CD4-positive, alpha-beta memory T cell (primary cell): ENCODE results near the gene MRPL37. TPM values are rescaled to one million over a fixed set of nuclear protein-coding genes. Genes with fewer than 3 reads are reported as not detected.

Experiments used
- CTCF ChIA-PET: fragments of 350-600 bp; sonication (Branson Sonifier 250); formaldehyde crosslinking; loops from one replicate; lab custom pipeline; 2021; ENCODE audit warnings: inconsistent platforms; ENCODE audit not compliant: partially characterized antibody; lab: Charles Lee
- POLR2A ChIA-PET: fragments of 350-600 bp; sonication (Branson Sonifier 250); formaldehyde crosslinking; loops from one replicate; lab custom pipeline; 2021; ENCODE audit not compliant: partially characterized antibody; lab: Charles Lee
- DNase-seq, 5 donors: peaks; one replicate each; pipeline versions ENCODE4 v3.0.0 to v3.0.0-alpha.2; 2020 to 2022; ENCODE audit warnings: mixed read lengths in 1 of 5
- H3K27ac ChIP-seq: one replicate; pipeline ENCODE4 v1.7.0; 2013; ENCODE audit warnings: low read depth, low read length
- H3K27me3 ChIP-seq: 2 replicates; pipeline ENCODE4 v1.7.0; 2013; ENCODE audit warnings: mild to moderate bottlenecking, low read length, moderate library complexity; ENCODE audit not compliant: insufficient read depth
- H3K36me3 ChIP-seq: 2 replicates; pipeline ENCODE4 v1.7.0; 2013; ENCODE audit warnings: mild to moderate bottlenecking, low read length, moderate library complexity; ENCODE audit not compliant: insufficient read depth
- H3K4me1 ChIP-seq: 2 replicates; pipeline ENCODE4 v1.7.0; 2013; ENCODE audit warnings: mild to moderate bottlenecking, low read length, moderate library complexity; ENCODE audit not compliant: insufficient read depth
- H3K4me3 ChIP-seq, 2 donors: one replicate each; pipeline ENCODE4 v1.7.0; 2013; ENCODE audit warnings: low read length in 2 of 2, mild to moderate bottlenecking in 1 of 2
- H3K9me3 ChIP-seq, 2 donors: one replicate each; pipeline ENCODE4 v1.7.0; 2013; ENCODE audit warnings: low read length in 2 of 2, control low read depth in 1 of 2; ENCODE audit not compliant: control insufficient read depth in 1 of 2
- H3K27ac Mint-ChIP-seq, 7 donors: one replicate each; pipeline ENCODE4 v1.8.0; 2020 to 2021; ENCODE audit warnings: mixed read lengths in 7 of 7, mild to moderate bottlenecking in 6 of 7, inconsistent platforms in 3 of 7, moderate library complexity in 3 of 7
- H3K27me3 Mint-ChIP-seq, 2 donors: one replicate each; pipeline ENCODE4 v1.8.0; 2020 to 2021; ENCODE audit warnings: mixed read lengths in 2 of 2
- H3K36me3 Mint-ChIP-seq, 2 donors: one replicate each; pipeline ENCODE4 v1.8.0; 2020 to 2021; ENCODE audit warnings: mixed read lengths in 2 of 2, inconsistent platforms in 1 of 2, mild to moderate bottlenecking in 1 of 2
- H3K4me1 Mint-ChIP-seq, 4 donors: one replicate each; pipeline ENCODE4 v1.8.0; 2020 to 2021; ENCODE audit warnings: mixed read lengths in 4 of 4, mild to moderate bottlenecking in 1 of 4
- H3K4me3 Mint-ChIP-seq, 8 donors: one replicate each; pipeline ENCODE4 v1.8.0; 2020 to 2021; ENCODE audit warnings: mixed read lengths in 8 of 8, mild to moderate bottlenecking in 7 of 8, moderate library complexity in 6 of 8, inconsistent platforms in 3 of 8
- H3K9me3 Mint-ChIP-seq, 8 donors: one replicate each; pipeline ENCODE4 v1.8.0; 2020 to 2021; ENCODE audit warnings: mixed read lengths in 8 of 8, mild to moderate bottlenecking in 5 of 8, inconsistent platforms in 3 of 8, moderate library complexity in 1 of 8
- intact Hi-C: fragments of 100-400 bp; cut with micrococcal nuclease; formaldehyde crosslinking; loops from one replicate; pipeline ENCODE4 v1.15.1; 2023
- polyA plus RNA-seq, 2 donors: library from polyadenylated mRNA; unstranded; fragments of 300-500 nt; fragmentation: Illumina TruSeq; gene quantifications; one replicate each; pipeline ENCODE4 v1.2.3, GENCODE V29; 2021
- total RNA-seq, 2 experiments: library from RNA; stranded (reverse); gene quantifications; one replicate each; pipeline ENCODE4 v1.2.3, GENCODE V29; 2021

Gene MRPL37
- total and polyA plus RNA-seq, 4 experiments from 2014 or later: 33.4 to 89.1 (median 46.1) TPM

GRCh38 chr1:54256522-54257345, 56.8 kb downstream of the MRPL37 start:
- H3K4me1 ChIP-seq: no peaks in the 10 kb centered on the region
- no peak overlapping the region for H3K4me3 ChIP-seq
- no peak for DNase-seq
- Mint-ChIP-seq H3K9me3 (peaks cover 0 to 2% (median 0%) of the 10 kb centered on the region in 8 donors), H3K4me1 (peaks cover 2 to 6% (median 4%) of the 10 kb centered on the region in 4 donors), H3K27ac (peak overlapping the region in 2 of 7 donors; percentile 55 to 64), H3K27me3 (no peaks in the 10 kb centered on the region), H3K36me3 (peaks cover 9 to 30% of the 10 kb centered on the region in 2 donors), H3K4me3 (no peak overlapping the region)
- H3K27ac ChIP-seq: no peak overlapping the region
- CTCF ChIA-PET: no interaction called here
- no peaks in the 10 kb centered on the region for H3K9me3 ChIP-seq
- H3K27me3 ChIP-seq: no peaks in the 10 kb centered on the region
- peaks cover 1% of the 10 kb centered on the region for H3K36me3 ChIP-seq
- intact Hi-C loops: no loop called here
- POLR2A ChIA-PET: no interaction called here

- Histone ChIP-seq H3K36me3 (no peaks in the 10 kb centered on the region), H3K27me3 (no peaks in the 10 kb centered on the region), H3K4me3 (no peak overlapping the region), H3K4me1 (no peaks in the 10 kb centered on the region), H3K9me3 (no peaks in the 10 kb centered on the region), H3K27ac (no peak overlapping the region)
- H3K4me1 Mint-ChIP-seq: peaks cover 2 to 6% (median 4%) of the 10 kb centered on the region in 4 donors
- ChIA-PET POLR2A (no interaction called here), CTCF (no interaction called here)
- H3K9me3 Mint-ChIP-seq: peaks cover 0 to 2% (median 0%) of the 10 kb centered on the region in 8 donors
- no peak for DNase-seq
- intact Hi-C loops: no loop called here
- H3K27me3 Mint-ChIP-seq: no peaks in the 10 kb centered on the region
- H3K36me3 Mint-ChIP-seq: peaks cover 9 to 24% of the 10 kb centered on the region in 2 donors
- H3K4me3 Mint-ChIP-seq: no peak overlapping the region
- H3K27ac Mint-ChIP-seq: no peak overlapping the region
Measured at GRCh38 chr1:54257346-54257620, 57.3 kb downstream of the MRPL37 start.

GRCh38 chr1:54257876-54258275, 57.9 kb downstream of the MRPL37 start:
- Mint-ChIP-seq H3K4me1 (peaks cover 2 to 6% (median 4%) of the 10 kb centered on the region in 4 donors), H3K4me3 (no peak overlapping the region), H3K27ac (no peak overlapping the region), H3K9me3 (peaks cover 0 to 2% (median 0%) of the 10 kb centered on the region in 8 donors), H3K27me3 (no peaks in the 10 kb centered on the region), H3K36me3 (peaks cover 9 to 19% of the 10 kb centered on the region in 2 donors)
- H3K9me3 ChIP-seq: no peaks in the 10 kb centered on the region
- no peak overlapping the region for H3K27ac ChIP-seq
- no peak overlapping the region for H3K4me3 ChIP-seq
- CTCF ChIA-PET: no interaction called here
- POLR2A ChIA-PET: no interaction called here
- intact Hi-C loops: no loop called here
- H3K4me1 ChIP-seq: no peaks in the 10 kb centered on the region
- no peaks in the 10 kb centered on the region for H3K36me3 ChIP-seq
- no peaks in the 10 kb centered on the region for H3K27me3 ChIP-seq
- no peak for DNase-seq

- Histone ChIP-seq H3K4me3 (no peak overlapping the region), H3K27me3 (no peaks in the 10 kb centered on the region), H3K4me1 (no peaks in the 10 kb centered on the region), H3K9me3 (no peaks in the 10 kb centered on the region), H3K27ac (no peak overlapping the region), H3K36me3 (no peaks in the 10 kb centered on the region)
- peaks cover 0 to 2% (median 0%) of the 10 kb centered on the region in 8 donors for H3K9me3 Mint-ChIP-seq
- no peak for DNase-seq
- ChIA-PET POLR2A (no interaction called here), CTCF (no interaction called here)
- peaks cover 3 to 11% (median 8%) of the 10 kb centered on the region in 4 donors for H3K4me1 Mint-ChIP-seq
- no peaks in the 10 kb centered on the region for H3K27me3 Mint-ChIP-seq
- no peak overlapping the region for H3K27ac Mint-ChIP-seq
- intact Hi-C loops: no loop called here
- H3K36me3 Mint-ChIP-seq: peaks cover 9 to 19% of the 10 kb centered on the region in 2 donors
- H3K4me3 Mint-ChIP-seq: no peak overlapping the region
Measured at GRCh38 chr1:54259546-54260140, 59.7 kb downstream of the MRPL37 start.

- H3K36me3 Mint-ChIP-seq: peaks cover 9 to 21% of the 10 kb centered on the region in 2 donors
- Histone ChIP-seq H3K9me3 (no peaks in the 10 kb centered on the region), H3K4me1 (no peaks in the 10 kb centered on the region), H3K4me3 (no peak overlapping the region), H3K27ac (no peak overlapping the region), H3K27me3 (no peaks in the 10 kb centered on the region), H3K36me3 (no peaks in the 10 kb centered on the region)
- no peak overlapping the region for H3K4me3 Mint-ChIP-seq
- H3K27ac Mint-ChIP-seq: no peak overlapping the region
- intact Hi-C loops: no loop called here
- DNase-seq: no peak
- ChIA-PET CTCF (no interaction called here), POLR2A (interaction anchor here (1.4 kb wide), 1 partner anchor 228 kb away, joined by 3 read pairs; no protein-coding TSS in a partner anchor)
- peaks cover 7 to 14% (median 10%) of the 10 kb centered on the region in 4 donors for H3K4me1 Mint-ChIP-seq
- H3K27me3 Mint-ChIP-seq: no peaks in the 10 kb centered on the region
- H3K9me3 Mint-ChIP-seq: peaks cover 0 to 2% (median 0%) of the 10 kb centered on the region in 8 donors
Measured at GRCh38 chr1:54260810-54261209, 60.8 kb downstream of the MRPL37 start.

GRCh38 chr1:54262244-54262643, 62.3 kb downstream of the MRPL37 start:
- Histone ChIP-seq H3K36me3 (no peaks in the 10 kb centered on the region), H3K4me1 (no peaks in the 10 kb centered on the region), H3K9me3 (no peaks in the 10 kb centered on the region), H3K4me3 (no peak overlapping the region), H3K27ac (no peak overlapping the region), H3K27me3 (no peaks in the 10 kb centered on the region)
- Mint-ChIP-seq H3K36me3 (peaks cover 4 to 13% of the 10 kb centered on the region in 2 donors), H3K9me3 (no peaks in the 10 kb centered on the region), H3K27ac (peak overlapping the region in 1 of 7 donors; percentile 41), H3K4me1 (peaks cover 7 to 18% (median 9%) of the 10 kb centered on the region in 4 donors), H3K4me3 (no peak overlapping the region), H3K27me3 (no peaks in the 10 kb centered on the region)
- intact Hi-C loops: no loop called here
- ChIA-PET CTCF (interaction anchor here (0.6 kb wide), 1 partner anchor 32 kb away, joined by 3 read pairs; no protein-coding TSS in a partner anchor), POLR2A (no interaction called here)
- no peak for DNase-seq

GRCh38 chr1:54263601-54264226, 63.7 kb downstream of the MRPL37 start:
- POLR2A ChIA-PET: no interaction called here
- intact Hi-C loops: no loop called here
- Histone ChIP-seq H3K4me1 (no peaks in the 10 kb centered on the region), H3K27ac (no peak overlapping the region), H3K27me3 (no peaks in the 10 kb centered on the region), H3K36me3 (no peaks in the 10 kb centered on the region), H3K4me3 (no peak overlapping the region), H3K9me3 (no peaks in the 10 kb centered on the region)
- Mint-ChIP-seq H3K4me1 (peaks cover 7 to 18% (median 10%) of the 10 kb centered on the region in 4 donors), H3K27ac (peak overlapping the region in 5 of 7 donors; percentile 24 to 53 (median 32)), H3K9me3 (no peaks in the 10 kb centered on the region), H3K4me3 (no peak overlapping the region), H3K27me3 (no peaks in the 10 kb centered on the region), H3K36me3 (peaks cover 0 to 5% of the 10 kb centered on the region in 2 donors)
- CTCF ChIA-PET: interaction anchor here (1.0 to 2.5 kb wide), 2 partner anchors 12 to 14 kb away, joined by 3 to 8 read pairs; no protein-coding TSS in a partner anchor
- no peak for DNase-seq
